KBM-7 (cell line): Measurements from ENCODE around the gene TGM3.

Experiments
- DNase-seq: peaks from one replicate; pipeline ENCODE4 v3.0.0-alpha.2; 2015
- in situ Hi-C: fragments of 300-500 bp; cut with MboI; formaldehyde crosslinking; loops from 2 replicates; pipeline ENCODE4 v1.14.3; 2020; ENCODE audit warnings: low sequenced_read_pairs, low pct_unique_long_range_greater_than_20kb, mixed read lengths

The TGM3 gene

DNA sequence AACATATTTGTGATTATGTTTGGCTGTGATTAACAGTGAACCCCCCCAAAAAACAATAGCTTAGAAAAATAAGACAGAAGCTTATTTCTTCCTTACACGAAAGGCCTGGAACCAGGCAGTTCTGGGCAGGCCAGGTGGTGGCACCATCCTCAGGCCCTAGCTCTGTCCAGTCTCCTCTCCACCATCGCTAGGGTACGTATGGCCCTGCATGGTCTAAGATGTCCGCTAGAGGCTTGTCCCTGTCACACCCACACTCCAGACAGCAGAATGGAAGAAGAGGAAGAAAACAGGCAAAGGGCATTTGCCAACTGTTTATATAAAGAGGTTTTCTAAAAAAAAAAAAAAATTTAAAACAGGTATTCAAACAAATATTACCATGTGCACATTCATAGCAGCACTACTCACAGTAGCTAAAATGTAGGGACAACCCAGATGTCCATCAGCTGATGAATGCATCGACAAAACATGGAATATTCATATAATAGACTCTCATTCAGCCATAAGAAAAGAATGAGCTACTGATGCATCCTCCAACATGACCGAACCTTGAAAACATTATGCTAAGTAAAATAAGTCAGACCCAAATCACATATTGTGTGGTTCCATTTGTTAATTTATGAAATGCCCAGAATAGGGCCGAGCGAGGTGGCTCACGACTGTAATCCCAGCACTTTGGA is 6.7 kb downstream of the TGM3 start:
- in situ Hi-C loops, result no loop called here
- DNase-seq, result no peak

DNA sequence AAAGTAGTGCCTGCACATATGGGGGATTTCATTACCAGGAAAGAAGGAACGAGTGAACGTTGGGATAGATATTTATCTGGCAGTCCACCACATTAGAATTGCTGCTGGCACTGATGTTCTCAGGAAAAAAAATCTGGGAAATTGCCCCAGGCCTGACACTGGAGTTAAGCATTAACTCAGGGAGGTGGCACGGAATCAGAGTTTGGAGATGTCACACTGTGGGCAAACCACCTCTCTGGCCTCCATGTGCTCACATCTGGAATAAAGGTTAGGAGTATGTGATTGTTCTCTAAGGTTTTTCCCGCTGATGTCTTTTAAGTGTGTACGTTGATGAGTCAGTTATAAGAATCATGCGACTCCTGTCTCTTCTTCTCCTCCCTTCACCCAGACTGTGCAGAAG is 7.9 kb downstream of the TGM3 start:
- in situ Hi-C loops, result no loop called here
- no peak for DNase-seq

DNA sequence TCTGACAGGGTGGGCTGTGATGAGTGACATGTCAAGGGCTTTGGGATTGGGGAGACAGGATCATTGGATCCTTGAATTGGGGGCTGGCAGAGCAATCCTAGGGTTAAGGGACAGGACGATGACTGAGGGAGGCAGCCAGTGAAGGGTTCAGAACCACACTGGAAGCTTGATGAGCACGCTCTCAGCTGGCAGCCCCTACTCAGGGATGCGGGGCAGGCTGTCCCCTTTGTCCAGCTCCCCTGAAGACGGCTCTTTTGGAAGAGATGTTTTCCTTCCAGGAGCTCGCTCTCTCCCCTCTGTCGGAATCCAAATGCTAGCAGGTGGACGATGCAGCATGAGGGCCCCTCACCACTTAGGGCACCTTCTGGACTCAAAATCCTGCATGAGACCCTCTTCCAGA is 8.4 kb downstream of the TGM3 start:
- DNase-seq, result no peak
- in situ Hi-C loops, result no loop called here

DNA sequence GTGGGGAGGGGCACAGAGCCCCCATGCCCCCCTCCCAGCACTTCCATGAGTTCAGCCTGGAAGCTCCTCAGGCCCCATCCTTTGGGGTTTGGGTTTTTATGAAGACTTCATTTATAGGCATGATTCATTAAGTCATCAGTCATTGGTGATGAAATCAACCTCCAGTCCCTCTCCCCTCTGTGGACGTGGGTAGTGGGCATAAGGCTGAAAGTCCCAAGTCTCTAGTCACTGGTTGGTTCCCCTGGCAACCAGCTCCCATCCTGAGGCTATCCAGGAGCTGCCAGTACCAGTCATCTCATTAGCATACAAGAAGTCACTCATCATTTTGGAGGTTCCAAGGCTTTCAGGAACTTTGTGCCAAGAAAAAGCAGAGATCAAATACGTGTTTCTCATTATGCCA is 9.2 kb downstream of the TGM3 start:
- in situ Hi-C loops, result no loop called here
- no peak for DNase-seq

DNA sequence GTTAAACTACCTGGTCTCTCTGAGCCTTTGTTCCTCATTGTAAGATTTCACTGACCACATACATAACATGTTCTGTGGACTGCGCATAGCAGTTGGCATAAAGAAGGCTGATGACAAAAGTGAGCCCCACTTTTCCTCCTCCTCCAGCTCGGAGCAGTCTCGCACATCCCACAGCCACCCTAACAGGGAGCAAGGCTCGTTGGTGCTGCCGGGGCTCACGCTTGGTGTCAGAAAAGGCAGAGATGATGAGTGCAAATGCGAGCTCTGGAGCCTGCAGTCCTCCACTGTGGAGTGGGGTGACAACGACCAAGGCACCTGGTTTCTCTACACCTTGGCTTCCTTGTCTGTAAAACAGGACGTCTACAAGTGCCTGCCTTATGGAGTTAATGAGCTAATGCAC is 9.7 kb downstream of the TGM3 start:
- DNase-seq, result no peak
- in situ Hi-C loops, result no loop called here

DNA sequence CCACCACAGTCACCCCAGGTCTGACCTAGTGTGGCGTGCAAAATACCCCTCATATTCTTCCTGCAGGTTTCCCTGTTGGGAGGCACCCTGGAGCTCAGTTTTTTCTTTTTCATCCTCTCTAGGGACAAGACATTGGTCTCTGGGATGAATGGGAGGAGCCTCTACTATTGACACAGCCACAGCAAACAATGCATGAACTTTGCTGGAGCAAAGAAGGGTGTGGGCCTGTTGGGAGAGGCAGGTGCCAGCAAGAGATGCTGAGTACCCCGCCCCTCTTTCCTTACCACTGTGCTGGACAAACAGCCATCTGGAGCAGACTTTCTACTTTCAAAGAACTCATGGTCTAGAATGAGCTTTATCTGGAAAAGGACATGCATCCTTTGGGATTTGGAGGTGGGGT is 10.1 kb downstream of the TGM3 start:
- no peak for DNase-seq
- in situ Hi-C loops, result no loop called here

DNA sequence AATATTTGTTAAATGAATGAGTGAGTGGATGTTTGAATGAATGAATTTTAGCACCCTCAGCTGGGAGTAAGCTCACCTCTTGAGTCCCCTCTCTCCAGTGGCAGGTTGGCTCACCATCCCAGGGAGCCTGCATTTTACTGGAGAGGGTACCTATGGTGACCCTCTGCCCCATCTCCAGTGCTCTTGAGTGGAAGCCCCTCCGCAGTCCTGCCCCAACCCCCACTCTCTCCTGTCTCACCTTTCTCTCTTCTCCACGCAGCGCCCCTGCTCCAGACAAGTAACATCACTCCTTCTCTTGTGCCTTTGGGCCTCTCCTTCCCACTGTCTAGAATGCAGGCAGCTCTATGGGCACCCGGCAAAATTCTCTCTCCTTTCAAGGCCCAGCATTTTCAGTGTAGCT is 11.3 kb downstream of the TGM3 start:
- in situ Hi-C loops, result no loop called here
- no peak for DNase-seq

DNA sequence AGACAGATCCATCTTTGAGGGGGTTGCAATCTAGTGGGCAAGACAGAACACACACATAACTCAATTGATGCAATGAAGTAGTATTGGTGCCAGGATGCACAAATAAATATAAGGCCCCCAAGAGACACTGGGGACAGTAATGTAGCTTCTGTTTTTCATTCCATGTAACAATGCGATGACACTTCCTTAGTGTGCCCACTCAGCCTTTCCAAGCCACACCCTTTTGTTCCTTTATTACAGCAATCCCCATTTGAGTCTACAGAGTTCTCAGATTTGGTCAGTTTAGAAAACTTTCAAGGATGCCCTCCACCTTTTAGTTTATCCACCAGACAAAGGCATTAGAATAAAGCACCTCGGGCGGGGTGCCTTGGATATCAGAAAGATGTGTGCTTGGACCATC is 15.5 kb downstream of the TGM3 start:
- in situ Hi-C loops, result no loop called here

DNA sequence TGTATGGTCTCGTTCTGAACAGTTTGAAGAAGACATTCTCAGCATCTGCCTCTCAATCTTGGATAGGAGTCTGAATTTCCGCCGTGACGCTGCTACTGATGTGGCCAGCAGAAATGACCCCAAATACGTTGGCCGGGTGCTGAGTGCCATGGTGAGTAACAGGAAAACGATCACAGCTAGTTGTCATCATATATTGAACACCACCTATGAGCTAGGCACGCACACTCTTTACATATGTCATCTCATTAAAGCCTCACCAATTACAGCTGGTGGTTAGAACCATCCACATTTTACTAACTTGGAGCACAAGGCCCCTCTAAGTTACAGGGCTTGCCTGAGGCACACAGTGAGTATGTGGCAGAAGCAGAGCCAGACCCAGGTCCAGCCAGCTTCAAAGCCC is 17.1 kb downstream of the TGM3 start:
- in situ Hi-C loops, result no loop called here
- DNase-seq, result no peak

More for the DNA sequence above, 15.5 kb downstream of the TGM3 start:
- no peak for DNase-seq

DNA sequence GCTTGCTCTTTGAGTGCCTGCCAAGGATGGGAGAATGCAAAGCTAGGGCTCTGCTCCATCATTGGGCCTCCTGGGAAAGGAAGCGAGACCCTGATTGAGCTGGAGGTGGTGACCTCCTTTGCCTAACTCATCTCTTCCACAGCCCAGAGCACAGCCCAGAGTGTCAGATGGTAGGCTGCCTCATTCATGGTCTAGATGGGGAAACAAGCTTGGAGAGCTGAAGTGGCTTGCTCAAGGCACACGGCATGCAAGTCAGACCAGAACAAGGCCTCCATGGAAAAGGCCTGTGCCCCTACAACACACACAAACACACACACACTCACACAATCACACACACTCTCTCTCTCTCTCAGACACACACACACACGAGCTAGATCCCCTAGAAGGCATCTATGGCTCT is 17.5 kb downstream of the TGM3 start:
- in situ Hi-C loops, result no loop called here
- no peak for DNase-seq

DNA sequence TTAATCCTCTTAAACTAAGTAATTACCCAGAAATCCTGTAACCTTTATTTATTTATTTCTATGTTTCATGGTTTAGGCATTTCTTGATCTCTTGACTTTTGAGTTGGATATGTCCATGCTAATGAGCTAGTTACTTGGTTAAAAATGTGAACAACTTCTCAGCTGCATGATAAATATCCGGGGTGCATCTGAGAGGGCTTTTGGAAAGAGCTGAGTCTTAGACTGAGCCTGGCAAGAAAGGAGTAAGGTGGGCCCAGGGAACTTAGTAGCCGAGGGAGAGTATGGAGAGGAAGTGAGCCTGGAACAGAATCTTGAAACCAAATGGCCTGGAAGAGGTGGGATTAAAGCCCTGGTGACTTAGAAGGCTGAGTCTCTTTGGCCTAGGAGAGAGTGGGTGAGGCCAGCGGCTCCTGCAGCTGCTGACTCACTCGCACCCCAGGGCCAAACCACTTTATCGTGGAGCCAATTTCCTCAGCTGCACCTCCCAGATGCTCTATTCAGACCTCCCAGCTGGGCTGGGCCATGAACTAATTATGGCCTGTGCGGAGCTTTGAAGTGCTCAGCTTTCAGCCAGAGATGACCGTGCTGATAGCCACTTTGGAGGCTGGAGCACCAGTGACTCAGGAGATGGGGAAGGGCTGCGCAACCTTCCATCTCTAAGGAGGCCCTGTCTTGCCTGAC is 19.1 kb downstream of the TGM3 start:
- DNase-seq, result peak; percentile 21
- in situ Hi-C loops, result no loop called here

DNA sequence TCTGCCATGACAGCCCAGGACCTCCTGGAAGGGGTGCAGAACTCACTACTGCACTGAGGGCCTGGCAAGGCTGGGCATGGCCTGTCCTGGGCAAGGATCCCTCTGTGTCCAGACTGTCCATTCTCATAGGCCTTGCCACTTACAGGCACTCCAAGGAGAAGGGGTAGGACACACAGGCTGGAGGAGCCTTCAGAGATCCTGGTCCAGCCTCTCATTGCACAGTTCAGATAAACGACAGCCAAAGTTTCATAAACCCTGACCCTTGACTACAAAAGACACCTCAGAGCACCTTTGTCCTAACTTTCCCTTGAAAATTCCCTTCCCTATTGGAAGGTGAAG is 19.6 kb downstream of the TGM3 start:
- in situ Hi-C loops, result no loop called here
- DNase-seq, result no peak

DNA sequence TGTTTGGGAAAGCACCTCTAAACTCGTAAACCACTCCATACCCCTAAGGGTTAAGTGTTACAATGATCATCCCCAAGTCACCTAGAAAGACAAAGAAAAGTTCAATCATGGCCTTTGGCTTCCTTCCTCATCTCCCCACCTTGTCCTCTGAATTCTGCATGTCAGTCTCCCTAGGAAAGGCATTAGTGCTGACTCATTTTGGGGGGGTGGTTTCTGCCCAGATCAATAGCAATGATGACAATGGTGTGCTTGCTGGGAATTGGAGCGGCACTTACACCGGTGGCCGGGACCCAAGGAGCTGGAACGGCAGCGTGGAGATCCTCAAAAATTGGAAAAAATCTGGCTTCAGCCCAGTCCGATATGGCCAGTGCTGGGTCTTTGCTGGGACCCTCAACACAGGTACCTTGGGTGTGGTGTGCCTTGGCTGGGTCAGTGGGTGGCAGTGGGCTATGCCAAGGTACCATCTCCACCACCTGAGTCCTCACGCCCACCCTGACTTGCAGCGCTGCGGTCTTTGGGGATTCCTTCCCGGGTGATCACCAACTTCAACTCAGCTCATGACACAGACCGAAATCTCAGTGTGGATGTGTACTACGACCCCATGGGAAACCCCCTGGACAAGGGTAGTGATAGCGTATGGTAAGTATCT is 21.2 kb downstream of the TGM3 start:
- DNase-seq, result no peak
- in situ Hi-C loops, result no loop called here

DNA sequence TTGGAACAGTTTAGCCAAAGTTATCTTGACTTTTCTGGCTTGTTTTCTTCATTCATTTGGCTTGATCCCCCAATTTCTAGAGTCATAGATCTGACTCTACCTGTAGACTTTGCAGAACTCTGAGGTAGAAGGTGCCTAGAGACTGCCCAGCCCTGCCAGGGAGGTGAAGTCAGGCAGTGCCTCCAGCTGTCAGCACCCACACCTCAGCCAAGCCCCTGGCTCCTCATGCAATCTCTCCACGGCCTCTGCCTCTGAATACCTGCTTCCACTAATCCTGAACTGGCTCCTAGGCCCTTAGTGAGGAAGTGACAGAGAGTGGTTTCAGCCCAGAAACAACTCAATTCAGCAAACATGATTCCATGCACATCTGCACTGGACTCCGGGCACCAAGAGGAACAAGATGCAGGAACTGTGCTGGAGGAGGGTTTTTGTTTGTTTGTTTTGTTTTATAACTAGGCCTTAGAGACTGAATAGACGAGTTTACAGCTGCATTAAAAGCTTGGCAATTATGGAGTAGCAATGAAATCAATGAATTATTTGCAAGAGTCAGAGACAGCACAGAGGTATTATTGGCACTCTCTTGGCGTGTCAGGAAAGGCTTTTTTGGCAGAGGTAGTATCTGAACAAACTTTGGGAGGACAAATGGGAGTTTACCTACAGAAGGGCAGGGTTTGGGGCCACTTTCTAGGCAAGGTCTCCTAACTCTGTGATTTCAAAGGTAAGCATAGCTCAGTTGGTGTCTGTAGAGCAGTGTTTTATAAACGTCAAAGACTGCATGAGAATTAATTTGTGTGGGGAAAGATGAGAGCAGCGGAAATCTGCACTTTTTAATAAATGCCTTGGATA is 25.2 kb downstream of the TGM3 start:
- in situ Hi-C loops, result no loop called here
- DNase-seq, result no peak

DNA sequence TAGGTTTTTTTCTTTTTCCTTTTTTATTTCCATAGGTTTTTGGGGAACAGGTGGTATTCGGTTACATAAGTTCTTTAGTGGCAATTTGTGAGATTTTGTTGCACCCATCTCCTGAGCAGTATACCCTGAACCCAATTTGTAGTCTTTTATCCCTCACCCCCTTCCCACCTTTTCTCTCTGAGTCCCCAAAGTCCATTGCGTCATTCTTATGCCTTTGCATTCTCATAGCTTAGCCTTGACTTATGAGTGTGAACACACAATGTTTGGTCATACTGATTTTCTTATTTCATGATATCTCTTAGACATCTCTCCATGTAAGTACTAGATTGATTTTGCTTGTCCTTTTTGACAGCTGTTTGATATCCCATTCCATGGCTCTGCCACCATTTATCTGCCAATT is 27.2 kb downstream of the TGM3 start:
- no peak for DNase-seq
- in situ Hi-C loops, result no loop called here

DNA sequence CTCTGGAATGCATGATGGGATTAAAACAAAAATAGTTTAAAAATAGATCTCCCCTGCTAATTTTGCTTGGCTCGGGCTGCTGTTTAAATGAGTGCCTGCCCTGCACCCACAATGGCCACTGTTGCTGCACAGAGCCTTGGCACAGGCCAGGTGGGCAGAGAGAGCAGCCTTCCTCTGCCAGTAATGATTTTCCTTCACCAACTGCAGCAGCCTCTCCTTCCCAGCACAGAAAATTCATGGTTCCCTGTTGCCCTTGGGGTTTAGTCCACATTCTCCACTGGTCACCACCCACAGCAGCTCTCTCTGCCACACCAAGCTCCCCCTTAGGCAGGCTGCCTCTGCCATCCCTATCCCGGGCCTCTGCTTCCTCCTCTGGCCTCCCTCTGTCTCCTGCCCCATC is 30.2 kb downstream of the TGM3 start:
- in situ Hi-C loops, result no loop called here

DNA sequence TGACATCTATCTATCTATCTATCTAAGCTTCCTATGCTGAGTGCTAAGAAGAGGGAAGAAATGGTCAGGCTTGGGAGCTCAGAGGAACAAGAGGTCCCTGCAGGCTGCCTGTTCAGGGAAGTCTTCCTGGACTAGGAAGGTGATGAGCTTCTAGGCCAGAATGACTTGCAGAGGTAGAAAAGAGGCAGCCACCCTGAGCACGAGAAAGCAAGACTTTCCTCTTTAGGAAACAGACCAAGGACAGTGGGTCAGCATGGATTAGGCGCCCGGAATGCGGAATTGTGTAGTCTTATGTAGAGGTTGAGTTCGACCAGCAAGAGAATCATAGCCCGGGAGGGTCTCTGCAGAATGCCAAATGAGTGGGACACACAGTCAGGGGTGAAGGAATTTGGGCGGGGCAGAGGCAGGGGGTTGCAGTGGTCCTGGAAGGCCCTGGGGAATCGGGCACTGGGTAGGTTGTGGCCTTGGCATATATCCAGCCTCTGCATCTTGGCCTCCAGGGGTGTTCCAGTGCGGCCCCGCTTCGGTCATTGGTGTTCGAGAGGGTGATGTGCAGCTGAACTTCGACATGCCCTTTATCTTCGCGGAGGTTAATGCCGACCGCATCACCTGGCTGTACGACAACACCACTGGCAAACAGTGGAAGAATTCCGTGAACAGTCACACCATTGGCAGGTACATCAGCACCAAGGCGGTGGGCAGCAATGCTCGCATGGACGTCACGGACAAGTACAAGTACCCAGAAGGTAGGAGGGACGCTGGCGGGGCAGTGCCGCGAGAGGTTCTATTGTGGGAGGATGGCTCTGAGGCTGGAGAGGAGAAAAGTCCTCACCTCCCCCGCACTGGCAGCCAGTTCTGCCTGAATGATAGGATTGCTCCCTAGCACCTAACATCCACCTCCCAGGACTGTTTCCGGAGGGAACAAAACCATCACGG is 32.1 kb downstream of the TGM3 start:
- no peak for DNase-seq
- in situ Hi-C loops, result no loop called here

More for the DNA sequence above, 30.2 kb downstream of the TGM3 start:
- DNase-seq, result no peak

DNA sequence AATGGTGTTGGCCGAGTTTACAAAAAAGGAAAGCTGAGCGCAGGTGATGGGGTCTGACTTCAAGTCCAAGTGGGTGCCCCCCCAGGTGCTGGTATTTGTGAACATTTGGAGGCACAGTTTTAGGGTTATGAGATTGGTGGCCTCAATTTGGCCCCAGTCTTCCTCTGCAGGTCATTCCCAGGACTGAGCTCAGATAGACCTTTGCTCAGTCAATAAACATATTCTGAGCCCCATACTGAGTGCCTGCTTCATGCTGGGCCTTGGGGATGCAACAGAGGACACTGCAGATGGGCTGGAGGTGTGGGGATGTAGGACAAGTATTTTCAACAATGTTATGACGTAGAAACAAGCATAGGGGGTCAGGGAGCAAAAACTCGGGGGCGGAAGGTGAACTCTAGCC is 33.5 kb downstream of the TGM3 start:
- DNase-seq, result no peak
- in situ Hi-C loops, result no loop called here

DNA sequence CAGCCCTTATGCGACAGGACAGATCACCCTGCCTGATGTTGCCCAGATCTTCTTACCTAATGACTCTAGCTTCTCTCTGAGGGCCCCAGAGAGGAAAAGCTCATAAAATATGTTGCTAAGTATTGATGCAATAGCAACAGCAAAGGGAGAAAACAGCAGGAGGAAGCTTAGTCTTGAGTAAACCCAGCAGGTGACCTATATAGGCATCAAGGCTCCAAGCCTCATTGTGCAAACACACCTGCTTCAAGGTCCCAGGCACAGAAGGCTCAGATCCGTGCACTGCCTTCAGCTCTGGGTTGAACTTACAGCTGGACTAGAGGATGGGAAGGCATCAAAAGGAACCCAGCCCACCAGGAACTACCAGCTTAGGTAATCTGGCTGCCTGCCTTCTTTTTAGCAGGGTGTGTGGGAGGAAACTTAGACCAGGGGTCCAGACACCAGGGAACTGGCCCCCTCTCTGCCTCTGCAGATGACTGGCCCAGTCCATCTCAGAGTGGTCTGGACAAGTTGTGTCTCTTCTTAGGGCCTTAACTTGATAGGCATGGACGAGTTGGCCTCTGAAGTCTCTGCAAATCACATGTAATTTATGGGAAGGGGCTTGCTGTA is 34.4 kb downstream of the TGM3 start:
- in situ Hi-C loops, result no loop called here

More for the DNA sequence above, 34.4 kb downstream of the TGM3 start:
- DNase-seq, result no peak
